ENCODE measurements around the gene UGT8.

- TF ChIP-seq, protein P1, sequence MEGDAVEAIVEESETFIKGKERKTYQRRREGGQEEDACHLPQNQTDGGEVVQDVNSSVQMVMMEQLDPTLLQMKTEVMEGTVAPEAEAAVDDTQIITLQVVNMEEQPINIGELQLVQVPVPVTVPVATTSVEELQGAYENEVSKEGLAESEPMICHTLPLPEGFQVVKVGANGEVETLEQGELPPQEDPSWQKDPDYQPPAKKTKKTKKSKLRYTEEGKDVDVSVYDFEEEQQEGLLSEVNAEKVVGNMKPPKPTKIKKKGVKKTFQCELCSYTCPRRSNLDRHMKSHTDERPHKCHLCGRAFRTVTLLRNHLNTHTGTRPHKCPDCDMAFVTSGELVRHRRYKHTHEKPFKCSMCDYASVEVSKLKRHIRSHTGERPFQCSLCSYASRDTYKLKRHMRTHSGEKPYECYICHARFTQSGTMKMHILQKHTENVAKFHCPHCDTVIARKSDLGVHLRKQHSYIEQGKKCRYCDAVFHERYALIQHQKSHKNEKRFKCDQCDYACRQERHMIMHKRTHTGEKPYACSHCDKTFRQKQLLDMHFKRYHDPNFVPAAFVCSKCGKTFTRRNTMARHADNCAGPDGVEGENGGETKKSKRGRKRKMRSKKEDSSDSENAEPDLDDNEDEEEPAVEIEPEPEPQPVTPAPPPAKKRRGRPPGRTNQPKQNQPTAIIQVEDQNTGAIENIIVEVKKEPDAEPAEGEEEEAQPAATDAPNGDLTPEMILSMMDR (IDR thresholded peaks at IDR 0.05) = no peak
- TF ChIP-seq EP300 (IDR thresholded peaks at IDR 0.05) = no peak
Measured at GRCh38 chr4:114558446-114559020, 40.1 kb upstream of the UGT8 start.
